ENCODE measurements around the gene GPR146.

Gene GPR146

GRCh38 chr7:1042492-1042833 is 1.9 kb upstream of the GPR146 start:
- Histone ChIP-seq H3K4me1 (peaks cover 26% of the 10 kb centered on the region), H3K9me3 (ENCODE audit: control insufficient read depth, low read length) (no peaks in the 10 kb centered on the region), H3K4me3 (ENCODE audit: low read depth, low read length) (no peak overlapping the region), H3K27ac (no peak overlapping the region), H3K9ac (no peak overlapping the region), H3K36me3 (ENCODE audit: control insufficient read depth, insufficient read depth, low read length) (no peaks in the 10 kb centered on the region), H3K27me3 (ENCODE audit: control insufficient read depth, insufficient read depth, low read length) (no peaks in the 10 kb centered on the region), H3K4me2 (ENCODE audit: low read length) (no peak overlapping the region), H3K79me2 (peaks cover 16% of the 10 kb centered on the region), H2AFZ (no peak overlapping the region)
- TF ChIP-seq CTCF (IDR thresholded peaks at IDR 0.05): no peak

DNA sequence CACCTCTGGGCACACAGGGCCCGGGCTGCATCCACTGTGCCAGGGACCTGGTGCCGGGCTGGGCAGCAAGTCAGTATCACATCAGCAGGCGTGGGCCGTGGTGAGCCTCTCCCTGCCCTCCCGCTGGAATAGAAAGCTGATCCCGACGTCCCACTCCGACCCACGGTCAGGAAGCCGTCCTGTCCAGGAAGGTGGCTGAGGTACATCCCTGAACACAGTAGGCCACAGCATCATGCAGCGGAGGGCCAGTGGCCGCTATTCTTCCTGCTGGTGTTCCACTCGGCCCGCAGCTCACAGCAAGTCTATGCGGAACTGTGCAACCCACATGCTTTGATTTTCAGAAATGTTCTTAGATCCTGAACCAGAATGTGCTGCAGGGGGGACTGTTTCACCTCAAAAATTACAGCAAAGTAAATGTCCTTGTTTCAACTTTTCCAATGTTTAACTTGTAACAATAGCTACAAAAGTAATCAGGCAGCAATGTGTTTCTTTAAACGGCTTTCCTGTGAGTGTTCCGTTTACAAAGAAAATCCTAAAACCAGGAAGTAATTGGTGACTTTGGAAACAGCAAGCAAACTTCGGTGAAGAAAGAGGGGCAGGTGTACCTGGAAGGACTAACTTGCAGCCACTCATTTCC is 676 bp upstream of the GPR146 start:
- no peaks in the 10 kb centered on the region for H3K27me3 ChIP-seq (ENCODE audit: control insufficient read depth, insufficient read depth, low read length)
- peaks cover 29% of the 10 kb centered on the region for H3K4me1 ChIP-seq
- no peaks in the 10 kb centered on the region for H3K36me3 ChIP-seq (ENCODE audit: control insufficient read depth, insufficient read depth, low read length)
- H3K27ac ChIP-seq: peak overlapping the region; percentile 57
- H3K4me3 ChIP-seq (ENCODE audit: low read depth, low read length): peak overlapping the region; percentile 35
- TF ChIP-seq CTCF (IDR thresholded peaks at IDR 0.05): no peak
- H2AFZ ChIP-seq: peak overlapping the region; percentile 66
- H3K9me3 ChIP-seq (ENCODE audit: control insufficient read depth, low read length): no peaks in the 10 kb centered on the region
- peak overlapping the region; percentile 78 for H3K4me2 ChIP-seq (ENCODE audit: low read length)
- no peak overlapping the region for H3K9ac ChIP-seq
- peaks cover 16% of the 10 kb centered on the region for H3K79me2 ChIP-seq

DNA sequence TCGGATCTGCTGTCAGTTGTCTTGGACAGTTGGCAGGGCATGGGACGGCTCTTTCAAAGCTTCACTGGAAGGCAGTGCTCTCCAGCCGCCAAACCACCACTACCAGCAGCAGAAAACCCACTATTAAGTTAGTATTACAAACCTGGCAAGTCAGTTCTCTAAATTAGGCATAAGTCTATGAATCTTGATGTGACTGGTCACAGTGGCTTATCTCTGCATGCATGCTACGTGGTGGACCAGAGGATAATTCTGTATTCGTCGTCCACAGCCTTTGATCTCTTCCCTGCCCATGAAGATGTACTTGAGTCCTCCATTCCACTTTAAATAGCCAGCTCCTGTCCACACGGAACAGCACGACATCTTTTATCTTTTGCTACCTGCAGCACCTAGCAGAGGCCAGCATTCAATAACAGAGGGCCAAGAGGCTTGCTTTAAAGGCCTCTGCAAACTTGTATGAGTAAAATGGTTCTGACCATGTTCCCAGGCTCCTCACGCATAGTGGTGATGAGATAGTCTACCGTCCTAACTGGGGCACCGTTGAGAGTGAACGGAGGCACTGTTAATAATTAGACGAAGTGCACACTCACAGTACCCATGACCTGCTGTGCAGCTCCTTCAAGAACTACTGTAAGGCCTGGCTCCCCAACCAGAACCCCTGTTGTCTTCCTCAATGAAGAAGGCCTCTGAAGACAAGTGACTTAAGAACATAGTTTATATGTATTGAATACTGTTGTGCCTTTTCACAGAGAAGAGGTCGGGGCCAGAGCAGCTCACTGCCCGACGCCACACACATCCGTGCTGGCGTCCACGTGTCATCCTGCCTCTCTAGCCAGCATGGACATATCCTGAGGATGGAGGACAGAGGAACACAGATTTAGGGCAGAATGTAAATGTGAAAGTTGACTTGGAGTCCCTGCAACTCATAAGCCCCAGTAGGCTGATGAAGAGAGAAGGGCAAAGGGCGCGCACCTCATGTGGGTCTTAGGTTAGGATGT is 1.0 kb downstream of the GPR146 start:
- no peaks in the 10 kb centered on the region for H3K36me3 ChIP-seq (ENCODE audit: control insufficient read depth, insufficient read depth, low read length)
- H3K4me2 ChIP-seq (ENCODE audit: low read length): peak overlapping the region; percentile 84
- peaks cover 18% of the 10 kb centered on the region for H3K79me2 ChIP-seq
- H2AFZ ChIP-seq: no peak overlapping the region
- no peak overlapping the region for H3K9ac ChIP-seq
- no peak for TF ChIP-seq CTCF (IDR thresholded peaks at IDR 0.05)
- H3K4me1 ChIP-seq: peaks cover 29% of the 10 kb centered on the region
- H3K4me3 ChIP-seq (ENCODE audit: low read depth, low read length): peak overlapping the region; percentile 61
- H3K27ac ChIP-seq: no peak overlapping the region
- H3K9me3 ChIP-seq (ENCODE audit: control insufficient read depth, low read length): no peaks in the 10 kb centered on the region
- no peaks in the 10 kb centered on the region for H3K27me3 ChIP-seq (ENCODE audit: control insufficient read depth, insufficient read depth, low read length)

- TF ChIP-seq CTCF (IDR thresholded peaks at IDR 0.05): no peak
- Histone ChIP-seq H3K27me3 (ENCODE audit: control insufficient read depth, insufficient read depth, low read length) (no peaks in the 10 kb centered on the region), H3K36me3 (ENCODE audit: control insufficient read depth, insufficient read depth, low read length) (no peaks in the 10 kb centered on the region), H3K4me2 (ENCODE audit: low read length) (peak overlapping the region; percentile 40), H2AFZ (no peak overlapping the region), H3K4me3 (ENCODE audit: low read depth, low read length) (no peak overlapping the region), H3K9ac (no peak overlapping the region), H3K79me2 (peaks cover 21% of the 10 kb centered on the region), H3K27ac (peak overlapping the region; percentile 12), H3K4me1 (peaks cover 29% of the 10 kb centered on the region), H3K9me3 (ENCODE audit: control insufficient read depth, low read length) (no peaks in the 10 kb centered on the region)
Measured at GRCh38 chr7:1046722-1047679, 2.7 kb downstream of the GPR146 start.

Measured in parathyroid adenoma (tissue), 2 donors.